ENCODE data around the gene C2orf66. TPM values are rescaled to one million over a fixed set of nuclear protein-coding genes. Genes with fewer than 3 reads are reported as not detected.
A peak's percentile ranks its signal among the peaks of the same experiment; 100 is the strongest.

C2orf66 gene
- total and polyA plus RNA-seq, 2 of the 13 experiments (the other 11 are each of a cell fraction or from before 2014, with no cell fraction given): 0.05 TPM; not detected in 1

- TF ChIP-seq ISX (CRISPR knock-in tag; conservative IDR thresholded peaks at IDR 0.05) (no peak), ZBTB7B (CRISPR knock-in tag; IDR thresholded peaks at IDR 0.05) (no peak), JARID2 (CRISPR knock-in tag; IDR thresholded peaks at IDR 0.05; ENCODE audit: insufficient replicate concordance) (no peak), PAXIP1 (CRISPR knock-in tag; conservative IDR thresholded peaks at IDR 0.05) (no peak)
Observed at GRCh38 chr2:196821195-196821594, 12.0 kb upstream of the C2orf66 start (continued).

GRCh38 chr2:196808083-196808665 is 981 bp downstream of the C2orf66 start:
- CTCF ChIA-PET (ENCODE audit: low intra/inter-chr PET ratio, low total read pairs): interaction anchor here (1.2 kb wide), 1 partner anchor 510 kb away, joined by 4 read pairs; no protein-coding TSS in a partner anchor
- BruUV-seq (replicated peaks): no TSS peak
- FAIRE-seq: no peak

More at GRCh38 chr2:196808083-196808665, 981 bp downstream of the C2orf66 start:
- Histone ChIP-seq H3K4me3 (replicated peaks in 1 of 3; ENCODE audit: insufficient read depth in 1 of 3, low read depth in 2 of 3, low read length in 3 of 3) (no peak overlapping the region), H2AFZ (ENCODE audit: low read length) (no peak overlapping the region), H3K4me1 (ENCODE audit: insufficient read depth, low read length) (no peaks in the 10 kb centered on the region), H3K9ac (ENCODE audit: insufficient read depth, low read depth, low read length) (no peak overlapping the region), H4K20me1 (ENCODE audit: insufficient read depth, low read length) (no peaks in the 10 kb centered on the region), H3K27ac (ENCODE audit: extremely low read length, insufficient read depth, low read length) (no peak overlapping the region), H3K79me2 (ENCODE audit: insufficient read depth, low read length) (no peaks in the 10 kb centered on the region), H3K9me3 (ENCODE audit: low read length) (no peaks in the 10 kb centered on the region), H3K27me3 (ENCODE audit: control insufficient read depth in 1 of 2, insufficient read depth in 2 of 2, low read length in 2 of 2) (no peaks in the 10 kb centered on the region), H3K36me3 (replicated peaks in 1 of 2; ENCODE audit: control insufficient read depth in 1 of 2, insufficient read depth in 2 of 2, low read length in 2 of 2) (no peaks in the 10 kb centered on the region), H3K4me2 (ENCODE audit: low read depth, low read length) (no peak overlapping the region)
- POLR2A ChIA-PET: interaction anchor here (1.1 kb wide), 1 partner anchor 10 kb away, joined by 4 read pairs; no protein-coding TSS in a partner anchor
- TF ChIP-seq ZNF703 (CRISPR knock-in tag; IDR thresholded peaks at IDR 0.05; ENCODE audit: borderline replicate concordance): no peak
- peak; percentile 37; the same call in 1 of the 2 replicates for TF ChIP-seq CTCF (CRISPR knock-in tag; IDR thresholded peaks at IDR 0.05)
- no peak for DNase-seq (ENCODE audit: low spot score)
- in situ Hi-C loops (cut with HindIII; ENCODE audit: extremely low pct_ligation_motif_present, low pct_unique_long_range_greater_than_20kb): no loop called here
- WGBS (ENCODE audit: low lambda C conversion rate): 15% methylated on average over 2 of the region's 2 CpGs
- ATAC-seq: peak; percentile 67; the same call in 2 of the 3 replicates
- intact Hi-C loops (cut with micrococcal nuclease; ENCODE audit: unreplicated experiment): no loop called here

Data from HepG2 (cell line).